ENCODE results near the gene MAMDC2.

DNA sequence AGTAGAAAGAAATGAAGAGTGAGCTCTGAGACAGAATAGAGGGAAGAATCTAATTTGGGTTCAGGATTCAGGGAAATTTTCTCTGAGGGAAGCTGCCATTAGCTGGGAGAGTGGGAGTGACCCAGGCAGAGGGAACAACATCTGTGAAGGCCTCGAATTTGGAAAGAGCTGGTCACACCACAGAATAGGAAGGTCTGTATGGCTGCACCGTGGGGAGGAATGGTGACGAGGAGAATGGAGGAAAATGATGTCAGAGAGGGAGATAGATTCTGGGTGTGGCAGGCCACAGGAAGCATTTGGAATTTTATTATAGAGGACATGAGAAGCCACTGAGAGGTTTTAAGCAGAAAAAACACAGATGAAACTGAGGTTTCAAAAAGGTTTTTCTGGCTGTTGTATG is 98.5 kb downstream of the MAMDC2 start:
- TF ChIP-seq POLR2AphosphoS5 (IDR thresholded peaks at IDR 0.05; ENCODE audit: low read depth, low read length) = no peak
- TF ChIP-seq TAF1 (IDR thresholded peaks at IDR 0.05; ENCODE audit: borderline replicate concordance, insufficient read depth, low read length) = no peak
- TF ChIP-seq, protein P1, sequence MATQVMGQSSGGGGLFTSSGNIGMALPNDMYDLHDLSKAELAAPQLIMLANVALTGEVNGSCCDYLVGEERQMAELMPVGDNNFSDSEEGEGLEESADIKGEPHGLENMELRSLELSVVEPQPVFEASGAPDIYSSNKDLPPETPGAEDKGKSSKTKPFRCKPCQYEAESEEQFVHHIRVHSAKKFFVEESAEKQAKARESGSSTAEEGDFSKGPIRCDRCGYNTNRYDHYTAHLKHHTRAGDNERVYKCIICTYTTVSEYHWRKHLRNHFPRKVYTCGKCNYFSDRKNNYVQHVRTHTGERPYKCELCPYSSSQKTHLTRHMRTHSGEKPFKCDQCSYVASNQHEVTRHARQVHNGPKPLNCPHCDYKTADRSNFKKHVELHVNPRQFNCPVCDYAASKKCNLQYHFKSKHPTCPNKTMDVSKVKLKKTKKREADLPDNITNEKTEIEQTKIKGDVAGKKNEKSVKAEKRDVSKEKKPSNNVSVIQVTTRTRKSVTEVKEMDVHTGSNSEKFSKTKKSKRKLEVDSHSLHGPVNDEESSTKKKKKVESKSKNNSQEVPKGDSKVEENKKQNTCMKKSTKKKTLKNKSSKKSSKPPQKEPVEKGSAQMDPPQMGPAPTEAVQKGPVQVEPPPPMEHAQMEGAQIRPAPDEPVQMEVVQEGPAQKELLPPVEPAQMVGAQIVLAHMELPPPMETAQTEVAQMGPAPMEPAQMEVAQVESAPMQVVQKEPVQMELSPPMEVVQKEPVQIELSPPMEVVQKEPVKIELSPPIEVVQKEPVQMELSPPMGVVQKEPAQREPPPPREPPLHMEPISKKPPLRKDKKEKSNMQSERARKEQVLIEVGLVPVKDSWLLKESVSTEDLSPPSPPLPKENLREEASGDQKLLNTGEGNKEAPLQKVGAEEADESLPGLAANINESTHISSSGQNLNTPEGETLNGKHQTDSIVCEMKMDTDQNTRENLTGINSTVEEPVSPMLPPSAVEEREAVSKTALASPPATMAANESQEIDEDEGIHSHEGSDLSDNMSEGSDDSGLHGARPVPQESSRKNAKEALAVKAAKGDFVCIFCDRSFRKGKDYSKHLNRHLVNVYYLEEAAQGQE (IDR thresholded peaks at IDR 0.05; ENCODE audit: insufficient read depth in 1 of 2, low read depth in 2 of 2, low read length in 2 of 2) = no peak

Measured in PFSK-1 (cell line).